GM19452 (cell line): Measurements from ENCODE around the gene PAFAH1B1.
"Not testable (repeated sequence)": the region's sequence is repeated elsewhere in the genome, so short reads cannot be mapped to it uniquely, and the experiment has no call there.

Experiments used
- ATAC-seq: cut with Tn5 transposase; IDR thresholded peaks from one replicate; pipeline ENCODE4 v1.9.1; 2021; ENCODE audit not compliant: unreplicated experiment

Gene PAFAH1B1

GRCh38 chr17:2688351-2689342 lies 95.2 kb downstream of the PAFAH1B1 start:
- no peak for ATAC-seq

- no peak for ATAC-seq
Observed at GRCh38 chr17:2689411-2690164, 96.1 kb downstream of the PAFAH1B1 start.

- ATAC-seq, result no peak
Observed at GRCh38 chr17:2690165-2691068, 97.0 kb downstream of the PAFAH1B1 start.

GRCh38 chr17:2691069-2691871 lies 97.8 kb downstream of the PAFAH1B1 start:
- no peak for ATAC-seq

- ATAC-seq, result no peak
Observed at GRCh38 chr17:2691965-2692780, 98.7 kb downstream of the PAFAH1B1 start.

- no peak for ATAC-seq
Observed at GRCh38 chr17:2692781-2693135, 99.3 kb downstream of the PAFAH1B1 start.

- no peak for ATAC-seq
Observed at GRCh38 chr17:2693561-2694380, 100.3 kb downstream of the PAFAH1B1 start.

- ATAC-seq, result no peak
Observed at GRCh38 chr17:2694381-2695242, 101.2 kb downstream of the PAFAH1B1 start.

- ATAC-seq, result no peak
Observed at GRCh38 chr17:2695243-2695960, 101.9 kb downstream of the PAFAH1B1 start.

- ATAC-seq, result no peak
Observed at GRCh38 chr17:2695961-2696760, 102.7 kb downstream of the PAFAH1B1 start.

- ATAC-seq, result no peak
Observed at GRCh38 chr17:2697611-2698162, 104.2 kb downstream of the PAFAH1B1 start.

- not testable (repeated sequence) for ATAC-seq
Observed at GRCh38 chr17:2699216-2699805, 105.9 kb downstream of the PAFAH1B1 start.

- no peak for ATAC-seq
Observed at GRCh38 chr17:2700030-2700490, 106.6 kb downstream of the PAFAH1B1 start.

- no peak for ATAC-seq
Observed at GRCh38 chr17:2700491-2701141, 107.2 kb downstream of the PAFAH1B1 start.
